ENCODE data around the gene GFOD1. TPM values are rescaled to one million over a fixed set of nuclear protein-coding genes. Genes with fewer than 3 reads are reported as not detected.

Gene GFOD1
- total RNA-seq, 1 experiment from 2014 or later, result 6.1 TPM

GRCh38 chr6:13473768-13474165, 13.6 kb downstream of the GFOD1 start:
- no peak overlapping the region for H2AFZ ChIP-seq (ENCODE audit: low read length)
- no peak overlapping the region for H2BK12ac ChIP-seq (ENCODE audit: insufficient read length, low read depth, low read length)
- no peak overlapping the region for H3K27ac ChIP-seq (ENCODE audit: insufficient read length, low read depth, low read length)
- no peak overlapping the region for H3K9ac ChIP-seq (ENCODE audit: extremely low read depth, insufficient read length, low read length)
- peaks cover 10% of the 10 kb centered on the region; the same call in 1 of the 2 replicates for H3K4me1 ChIP-seq (ENCODE audit: insufficient read depth, low read length)
- Mint-ChIP-seq H3K4me1 (peaks cover 21 to 22% of the 10 kb centered on the region in 2 experiments), H3K9me3 (no peaks in the 10 kb centered on the region), H3K27me3 (ENCODE audit: low read depth) (peaks cover 1% of the 10 kb centered on the region; the same call in 1 of the 2 replicates), H3K27ac (peak overlapping the region in 1 of 3 experiments; percentile 5; a peak in 1 of 7 replicates), H3K36me3 (ENCODE audit: insufficient read depth in 1 of 3, low read depth in 3 of 3) (peaks cover 0 to 7% (median 0%) of the 10 kb centered on the region in 3 experiments; a peak in 3 of 7 replicates), H3K4me3 (no peak overlapping the region)
- H4K91ac ChIP-seq (ENCODE audit: insufficient read length, low read depth, low read length), result no peak overlapping the region
- H3K27me3 ChIP-seq (ENCODE audit: insufficient read depth, low read length), result no peaks in the 10 kb centered on the region
- TF ChIP-seq, protein P1, sequence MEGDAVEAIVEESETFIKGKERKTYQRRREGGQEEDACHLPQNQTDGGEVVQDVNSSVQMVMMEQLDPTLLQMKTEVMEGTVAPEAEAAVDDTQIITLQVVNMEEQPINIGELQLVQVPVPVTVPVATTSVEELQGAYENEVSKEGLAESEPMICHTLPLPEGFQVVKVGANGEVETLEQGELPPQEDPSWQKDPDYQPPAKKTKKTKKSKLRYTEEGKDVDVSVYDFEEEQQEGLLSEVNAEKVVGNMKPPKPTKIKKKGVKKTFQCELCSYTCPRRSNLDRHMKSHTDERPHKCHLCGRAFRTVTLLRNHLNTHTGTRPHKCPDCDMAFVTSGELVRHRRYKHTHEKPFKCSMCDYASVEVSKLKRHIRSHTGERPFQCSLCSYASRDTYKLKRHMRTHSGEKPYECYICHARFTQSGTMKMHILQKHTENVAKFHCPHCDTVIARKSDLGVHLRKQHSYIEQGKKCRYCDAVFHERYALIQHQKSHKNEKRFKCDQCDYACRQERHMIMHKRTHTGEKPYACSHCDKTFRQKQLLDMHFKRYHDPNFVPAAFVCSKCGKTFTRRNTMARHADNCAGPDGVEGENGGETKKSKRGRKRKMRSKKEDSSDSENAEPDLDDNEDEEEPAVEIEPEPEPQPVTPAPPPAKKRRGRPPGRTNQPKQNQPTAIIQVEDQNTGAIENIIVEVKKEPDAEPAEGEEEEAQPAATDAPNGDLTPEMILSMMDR (conservative IDR thresholded peaks at IDR 0.05), result no peak
- no peak overlapping the region for H2BK5ac ChIP-seq (ENCODE audit: insufficient read length, low read length)
- no peak overlapping the region for H2AK5ac ChIP-seq (ENCODE audit: insufficient read length, low read length)
- no peak for DNase-seq
- no peaks in the 10 kb centered on the region for H3K79me2 ChIP-seq (ENCODE audit: insufficient read depth, low read length)
- H3K9me3 ChIP-seq (ENCODE audit: control insufficient read depth, low read depth, low read length), result no peaks in the 10 kb centered on the region
- H3K23me2 ChIP-seq (ENCODE audit: insufficient read length, low read depth, low read length, poor library complexity, severe bottlenecking), result no peaks in the 10 kb centered on the region
- H3K14ac ChIP-seq (ENCODE audit: insufficient read depth, low read length), result no peak overlapping the region
- H2BK20ac ChIP-seq (ENCODE audit: low read depth, low read length, poor library complexity, severe bottlenecking), result no peak overlapping the region
- no CpG with 5 or more reads among the region's 8 CpGs for WGBS (ENCODE audit: extremely low coverage, insufficient read length, low lambda C conversion rate)
- H2BK120ac ChIP-seq (ENCODE audit: low read depth, low read length, poor library complexity, severe bottlenecking), result no peak overlapping the region
- H4K20me1 ChIP-seq (ENCODE audit: control insufficient read depth, insufficient read depth, insufficient read length), result no peaks in the 10 kb centered on the region
- no peak overlapping the region for H3K56ac ChIP-seq (ENCODE audit: insufficient read length, low read depth, low read length)
- H3K79me1 ChIP-seq (ENCODE audit: insufficient read depth, low read depth, low read length, poor library complexity, severe bottlenecking), result no peaks in the 10 kb centered on the region
- no peak overlapping the region for H4K5ac ChIP-seq (ENCODE audit: insufficient read length, low read depth, low read length)
- H3K4me2 ChIP-seq (ENCODE audit: insufficient read depth, insufficient read length, low read length), result no peak overlapping the region
- no peak overlapping the region for H3K4ac ChIP-seq (ENCODE audit: low read depth, low read length)
- no peak overlapping the region for H4K8ac ChIP-seq (replicated peaks; ENCODE audit: insufficient read length, low read depth, low read length)
- no peak overlapping the region for H3K18ac ChIP-seq (ENCODE audit: insufficient read length, low read depth, low read length)
- no peak overlapping the region for H2BK15ac ChIP-seq (ENCODE audit: low read depth, low read length)
- H3K23ac ChIP-seq (ENCODE audit: insufficient read length, low read depth, low read length), result no peak overlapping the region
- H3T11ph ChIP-seq (ENCODE audit: low read length), result no peak overlapping the region
